HG03060 (cell line): ENCODE results near the gene VTI1A.
"Not testable (repeated sequence)": the region's sequence is repeated elsewhere in the genome, so short reads cannot be mapped to it uniquely, and the experiment has no call there.

ENCODE experiments used
- ATAC-seq: cut with Tn5 transposase; IDR thresholded peaks from one replicate; pipeline ENCODE4 v1.9.1; 2021; ENCODE audit warnings: low read depth, moderate number of reproducible peaks; ENCODE audit not compliant: unreplicated experiment

Gene VTI1A

GRCh38 chr10:112535531-112535951 is 88.5 kb downstream of the VTI1A start:
- no peak for ATAC-seq

DNA sequence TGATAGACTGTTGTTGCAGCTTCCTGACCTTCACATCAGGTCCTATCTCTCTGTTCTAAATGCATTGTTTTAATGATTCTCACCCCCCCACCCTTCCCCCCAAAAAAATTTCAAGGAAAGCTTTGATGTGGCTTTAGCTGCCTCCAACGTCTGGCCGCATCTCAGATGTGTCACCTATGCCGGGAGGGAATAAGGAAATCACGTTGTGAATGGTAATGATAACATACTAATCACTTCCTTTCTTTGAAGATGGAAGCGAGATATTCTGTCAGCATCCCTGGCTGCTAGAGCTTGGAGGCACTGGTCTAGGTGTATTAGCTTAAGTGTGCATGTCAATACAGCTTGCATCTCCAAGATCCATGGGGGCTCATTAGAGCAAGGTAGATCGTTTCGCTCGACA is 89.6 kb downstream of the VTI1A start:
- no peak for ATAC-seq

DNA sequence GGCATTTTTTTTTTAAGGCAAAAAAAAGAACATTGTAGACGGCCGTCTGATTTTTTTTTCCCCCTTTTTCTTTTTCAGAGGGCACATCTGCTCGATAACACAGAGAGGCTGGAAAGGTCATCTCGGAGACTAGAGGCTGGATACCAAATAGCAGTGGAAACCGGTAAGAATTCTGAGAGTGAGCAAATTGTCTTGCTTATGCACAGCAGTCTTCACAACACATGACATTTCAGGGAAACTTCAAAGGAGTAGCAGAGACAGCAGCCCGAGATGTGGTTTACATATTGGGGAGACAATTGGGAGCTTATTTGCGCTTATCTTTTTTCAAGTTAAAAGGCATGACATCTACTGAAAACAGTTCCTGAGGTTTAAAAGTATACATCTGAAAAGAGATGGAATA is 91.2 kb downstream of the VTI1A start:
- ATAC-seq = no peak

DNA sequence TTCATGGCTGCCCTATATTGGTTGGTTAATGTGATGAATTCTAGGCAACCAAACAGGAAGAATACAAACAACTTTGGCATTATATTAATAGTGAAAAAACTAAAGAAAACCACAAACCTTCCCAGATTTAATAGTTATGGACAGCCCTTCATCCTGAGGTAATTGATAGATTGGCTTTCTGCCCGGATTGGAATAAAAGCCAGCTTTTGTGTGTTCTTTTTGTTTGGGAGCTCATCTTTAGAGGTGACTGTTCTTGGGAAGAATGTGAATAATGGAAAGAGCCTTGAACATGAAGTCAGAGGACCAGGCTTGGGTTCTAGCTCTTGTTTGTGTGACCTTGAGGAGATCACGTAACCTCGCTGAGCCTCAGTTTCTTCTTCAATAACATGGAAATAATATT is 92.3 kb downstream of the VTI1A start:
- no peak for ATAC-seq

- not testable (repeated sequence) for ATAC-seq
Observed at GRCh38 chr10:112542823-112543222, 95.8 kb downstream of the VTI1A start.

GRCh38 chr10:112546474-112546873 is 99.5 kb downstream of the VTI1A start:
- no peak for ATAC-seq

GRCh38 chr10:112548535-112549276 is 101.7 kb downstream of the VTI1A start:
- ATAC-seq = no peak

- ATAC-seq = no peak
Observed at GRCh38 chr10:112552593-112553110, 105.6 kb downstream of the VTI1A start.

- no peak for ATAC-seq
Observed at GRCh38 chr10:112553315-112553714, 106.3 kb downstream of the VTI1A start.

- ATAC-seq = no peak
Observed at GRCh38 chr10:112554263-112554662, 107.2 kb downstream of the VTI1A start.

- ATAC-seq = no peak
Observed at GRCh38 chr10:112557197-112557596, 110.2 kb downstream of the VTI1A start.

GRCh38 chr10:112558476-112559142 is 111.6 kb downstream of the VTI1A start:
- ATAC-seq = no peak

GRCh38 chr10:112559349-112559748 is 112.3 kb downstream of the VTI1A start:
- no peak for ATAC-seq

DNA sequence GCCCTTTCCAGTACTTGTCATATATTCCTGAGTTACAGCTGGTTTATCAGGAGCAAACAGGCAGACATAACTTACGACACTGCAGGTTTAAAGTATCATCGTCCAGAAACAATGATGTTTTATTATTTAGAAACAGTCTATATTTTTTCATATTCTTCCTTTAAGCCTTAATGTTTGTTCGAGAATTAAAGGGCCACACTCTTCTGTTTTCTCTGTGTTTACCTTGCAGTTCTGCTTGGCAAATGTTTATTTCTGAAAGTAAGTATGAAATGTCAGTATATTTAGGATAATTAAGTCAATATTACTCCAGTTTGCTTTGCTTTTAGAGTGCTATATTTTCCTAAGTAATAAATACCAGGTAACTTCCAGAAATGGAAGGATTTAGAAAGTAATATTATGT is 115.1 kb downstream of the VTI1A start:
- no peak for ATAC-seq

- no peak for ATAC-seq
Observed at GRCh38 chr10:112562809-112563663, 116.0 kb downstream of the VTI1A start.

DNA sequence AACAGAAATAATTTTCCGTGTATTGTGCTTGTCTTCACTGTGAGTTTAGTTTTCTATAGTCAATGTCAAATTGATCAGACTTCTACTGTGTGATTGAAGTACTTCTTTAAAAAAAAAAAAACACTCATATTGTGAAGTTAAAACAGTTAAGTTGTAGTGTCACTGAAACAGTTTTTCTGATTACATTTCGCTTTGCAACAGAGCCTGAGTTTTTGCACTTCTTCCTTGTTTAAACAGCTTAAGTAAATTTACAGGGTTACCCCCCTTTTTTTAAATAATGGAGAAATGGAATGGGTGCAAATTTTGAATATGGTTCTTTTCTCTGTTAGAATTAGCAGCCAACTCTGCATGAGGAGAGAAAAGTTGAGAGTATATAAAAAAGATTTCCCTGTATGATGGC is 117.3 kb downstream of the VTI1A start:
- ATAC-seq = no peak

GRCh38 chr10:112565434-112566053 is 118.5 kb downstream of the VTI1A start:
- ATAC-seq = no peak

DNA sequence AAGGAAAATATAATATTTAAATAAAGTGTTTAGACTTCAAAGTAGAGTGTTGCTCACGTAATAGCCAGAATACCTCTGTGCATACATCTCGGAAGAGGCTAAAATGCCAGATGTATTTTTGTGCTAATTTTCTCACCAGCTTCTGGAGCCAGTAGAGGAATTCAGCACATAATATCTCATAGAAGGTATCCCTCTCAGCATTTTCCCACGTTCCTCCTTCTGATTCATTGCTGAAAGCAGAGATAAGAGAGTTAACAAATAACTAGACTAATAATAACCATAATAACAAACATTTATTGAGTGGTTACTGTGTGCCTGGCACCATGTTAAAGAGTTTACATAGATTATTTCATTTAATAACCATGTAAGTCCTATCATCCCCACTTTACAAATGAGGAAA is 123.6 kb downstream of the VTI1A start:
- ATAC-seq = no peak

GRCh38 chr10:112579578-112579977 is 132.6 kb downstream of the VTI1A start:
- ATAC-seq = no peak

- ATAC-seq = no peak
Observed at GRCh38 chr10:112580267-112580666, 133.3 kb downstream of the VTI1A start.

DNA sequence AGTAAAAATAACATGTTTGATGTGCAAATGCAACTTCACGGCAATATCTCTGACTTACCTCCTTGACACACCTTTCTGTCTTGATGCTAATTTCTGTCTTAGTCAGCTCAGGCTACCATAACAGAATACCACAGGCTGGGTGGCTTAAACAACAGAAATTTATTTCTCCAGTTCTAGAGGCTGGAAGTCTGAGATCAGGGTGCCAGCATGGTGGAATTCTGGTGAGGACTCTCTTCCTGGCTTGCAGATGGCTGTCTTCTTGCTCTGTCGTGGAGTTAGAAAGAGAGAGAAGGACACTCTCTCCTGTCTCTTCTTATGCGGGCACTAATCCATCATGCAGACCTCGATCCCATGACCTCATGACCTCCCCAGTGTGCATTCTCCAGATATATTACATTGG is 134.9 kb downstream of the VTI1A start:
- no peak for ATAC-seq
